ENCODE measurements around the gene CACNA1B.

CACNA1B gene

GRCh38 chr9:137865581-137866145 is 11.9 kb upstream of the CACNA1B start:
- Histone ChIP-seq H3K9ac (ENCODE audit: low read length) (no peak overlapping the region), H3K79me2 (ENCODE audit: low read length) (no peaks in the 10 kb centered on the region), H3K27me3 (replicated peaks; ENCODE audit: insufficient read depth, low read length) (peaks cover 56% of the 10 kb centered on the region), H3K4me1 (ENCODE audit: low read length) (peaks cover 3% of the 10 kb centered on the region; the same call in 1 of the 2 replicates), H4K20me1 (ENCODE audit: insufficient read depth, low read length) (no peaks in the 10 kb centered on the region), H3K4me3 (ENCODE audit: low read length) (no peak overlapping the region), H2AFZ (ENCODE audit: low read length) (no peak overlapping the region), H3K9me2 (replicated peaks; ENCODE audit: insufficient read depth, low read length) (no peaks in the 10 kb centered on the region), H3F3A (ENCODE audit: insufficient read depth, low read length) (no peaks in the 10 kb centered on the region), H3K27ac (ENCODE audit: low read length) (no peak overlapping the region), H3K9me3 (replicated peaks; ENCODE audit: insufficient read depth, low read length) (no peaks in the 10 kb centered on the region), H3K4me2 (ENCODE audit: low read depth, low read length) (no peak overlapping the region), H3K36me3 (replicated peaks; ENCODE audit: insufficient read depth, low read length) (no peaks in the 10 kb centered on the region)
- TF ChIP-seq EZH2 (optimal IDR thresholded peaks at IDR 0.05; ENCODE audit: low read depth, low read length) (no peak), CTCF (IDR thresholded peaks at IDR 0.05; ENCODE audit: low read length) (no peak), EZH2phosphoT487 (IDR thresholded peaks at IDR 0.05; ENCODE audit: low read length) (no peak)
- no peak for DNase-seq

GRCh38 chr9:137866226-137867141 is 11.1 kb upstream of the CACNA1B start:
- Histone ChIP-seq H3K9me2 (replicated peaks; ENCODE audit: insufficient read depth, low read length) (no peaks in the 10 kb centered on the region), H3F3A (ENCODE audit: insufficient read depth, low read length) (no peaks in the 10 kb centered on the region), H3K27ac (ENCODE audit: low read length) (no peak overlapping the region), H3K4me2 (ENCODE audit: low read depth, low read length) (no peak overlapping the region), H3K36me3 (replicated peaks; ENCODE audit: insufficient read depth, low read length) (no peaks in the 10 kb centered on the region), H3K9ac (ENCODE audit: low read length) (no peak overlapping the region), H3K79me2 (ENCODE audit: low read length) (no peaks in the 10 kb centered on the region), H3K27me3 (replicated peaks; ENCODE audit: insufficient read depth, low read length) (peaks cover 60% of the 10 kb centered on the region), H2AFZ (ENCODE audit: low read length) (no peak overlapping the region), H3K9me3 (replicated peaks; ENCODE audit: insufficient read depth, low read length) (no peaks in the 10 kb centered on the region), H3K4me1 (ENCODE audit: low read length) (peaks cover 3% of the 10 kb centered on the region; the same call in 1 of the 2 replicates), H4K20me1 (ENCODE audit: insufficient read depth, low read length) (no peaks in the 10 kb centered on the region), H3K4me3 (ENCODE audit: low read length) (no peak overlapping the region)
- TF ChIP-seq EZH2 (optimal IDR thresholded peaks at IDR 0.05; ENCODE audit: low read depth, low read length) (no peak), EZH2phosphoT487 (IDR thresholded peaks at IDR 0.05; ENCODE audit: low read length) (no peak), CTCF (IDR thresholded peaks at IDR 0.05; ENCODE audit: low read length) (no peak)
- DNase-seq = no peak

- Histone ChIP-seq H3K4me1 (ENCODE audit: low read length) (no peaks in the 10 kb centered on the region), H3F3A (ENCODE audit: insufficient read depth, low read length) (no peaks in the 10 kb centered on the region), H3K27me3 (replicated peaks; ENCODE audit: insufficient read depth, low read length) (peaks cover 69% of the 10 kb centered on the region), H4K20me1 (ENCODE audit: insufficient read depth, low read length) (no peaks in the 10 kb centered on the region), H3K27ac (ENCODE audit: low read length) (no peak overlapping the region), H2AFZ (ENCODE audit: low read length) (no peak overlapping the region), H3K9me3 (replicated peaks; ENCODE audit: insufficient read depth, low read length) (no peaks in the 10 kb centered on the region), H3K4me3 (ENCODE audit: low read length) (no peak overlapping the region), H3K4me2 (ENCODE audit: low read depth, low read length) (no peak overlapping the region), H3K36me3 (replicated peaks; ENCODE audit: insufficient read depth, low read length) (no peaks in the 10 kb centered on the region), H3K79me2 (ENCODE audit: low read length) (no peaks in the 10 kb centered on the region), H3K9ac (ENCODE audit: low read length) (no peak overlapping the region), H3K9me2 (replicated peaks; ENCODE audit: insufficient read depth, low read length) (no peaks in the 10 kb centered on the region)
- TF ChIP-seq CTCF (IDR thresholded peaks at IDR 0.05; ENCODE audit: low read length) = no peak
- no peak for TF ChIP-seq EZH2phosphoT487 (IDR thresholded peaks at IDR 0.05; ENCODE audit: low read length)
- no peak for TF ChIP-seq EZH2 (optimal IDR thresholded peaks at IDR 0.05; ENCODE audit: low read depth, low read length)
- DNase-seq = no peak
Measured at GRCh38 chr9:137870432-137870831, 7.2 kb upstream of the CACNA1B start.
